ENCODE data around the gene TNRC6B.

The TNRC6B gene

GRCh38 chr22:40237241-40237640 is 59.5 kb downstream of the TNRC6B start (continued):
- TF ChIP-seq CTCF (tag by site-specific recombination; IDR thresholded peaks at IDR 0.05), result no peak
- TF ChIP-seq ZNF610 (tag by site-specific recombination; IDR thresholded peaks at IDR 0.05; ENCODE audit: borderline replicate concordance), result no peak
- no peak for TF ChIP-seq ZNF157 (tag by site-specific recombination; IDR thresholded peaks at IDR 0.05)
- TF ChIP-seq ZNF239 (tag by site-specific recombination; IDR thresholded peaks at IDR 0.05), result no peak
- no peak for TF ChIP-seq ZFP37 (tag by site-specific recombination; IDR thresholded peaks at IDR 0.05)
- no peak for TF ChIP-seq GLIS2 (tag by site-specific recombination; IDR thresholded peaks at IDR 0.05)
- no peak for TF ChIP-seq GLI2 (tag by site-specific recombination; IDR thresholded peaks at IDR 0.05; ENCODE audit: borderline replicate concordance, low read depth)
- no peak for TF ChIP-seq ZNF121 (tag by site-specific recombination; IDR thresholded peaks at IDR 0.05)
- no peak for TF ChIP-seq ZNF768 (tag by site-specific recombination; IDR thresholded peaks at IDR 0.05)

GRCh38 chr22:40237788-40238424 is 60.2 kb downstream of the TNRC6B start:
- no peak overlapping the region for H3K4me3 ChIP-seq (ENCODE audit: low read depth, low read length)
- no peaks in the 10 kb centered on the region for H3K9me3 ChIP-seq (ENCODE audit: control insufficient read depth, insufficient read depth, low read depth, low read length)
- CTCF ChIA-PET, result no interaction called here
- no peaks in the 10 kb centered on the region for H3K36me3 ChIP-seq (ENCODE audit: control insufficient read depth in 2 of 2, insufficient read depth in 1 of 2, low read length in 2 of 2)
- POLR2A ChIA-PET, result no interaction called here
- peaks cover 16% of the 10 kb centered on the region for H3K4me1 ChIP-seq (ENCODE audit: control insufficient read depth, insufficient read depth, low read length)
- no peak overlapping the region for H3K27ac ChIP-seq (ENCODE audit: extremely low read depth, low read depth, low read length)
- no peak for TF ChIP-seq ZNF398 (tag by site-specific recombination; IDR thresholded peaks at IDR 0.05)
- no peak for TF ChIP-seq ZNF645 (tag by site-specific recombination; IDR thresholded peaks at IDR 0.05)
- peak; percentile 65 for TF ChIP-seq ZNF341 (tag by site-specific recombination; IDR thresholded peaks at IDR 0.05; ENCODE audit: low read depth)
- TF ChIP-seq ZNF692 (tag by site-specific recombination; IDR thresholded peaks at IDR 0.05), result no peak
- TF ChIP-seq PRDM1 (tag by site-specific recombination; IDR thresholded peaks at IDR 0.05), result no peak
- TF ChIP-seq ZBTB8A (tag by site-specific recombination; IDR thresholded peaks at IDR 0.05), result no peak
- no peak for TF ChIP-seq ATF2 (tag by site-specific recombination; IDR thresholded peaks at IDR 0.05; ENCODE audit: low read depth)
- TF ChIP-seq ZNF521 (tag by site-specific recombination; IDR thresholded peaks at IDR 0.05), result no peak
- 0 out of 2 replicates have a peak, but pooled peaks have one; percentile 17 for TF ChIP-seq ZNF629 (tag by site-specific recombination; IDR thresholded peaks at IDR 0.05)
- TF ChIP-seq SETDB1 (IDR thresholded peaks at IDR 0.05; ENCODE audit: insufficient read length, low read length), result peak; percentile 19
- TF ChIP-seq ZNF600 (tag by site-specific recombination; IDR thresholded peaks at IDR 0.05), result no peak
- no peak for TF ChIP-seq ZNF830 (tag by site-specific recombination; IDR thresholded peaks at IDR 0.05; ENCODE audit: low read depth)
